GM19324 (cell line): ENCODE data around the gene SDF2.
A peak's percentile ranks its signal among the peaks of the same experiment; 100 is the strongest.
"Not testable (repeated sequence)": the region's sequence is repeated elsewhere in the genome, so short reads cannot be mapped to it uniquely, and the experiment has no call there.

Source experiments
- ATAC-seq: cut with Tn5 transposase; IDR thresholded peaks from one replicate; pipeline ENCODE4 v1.9.1; 2021; ENCODE audit warnings: mild to moderate bottlenecking, moderate library complexity; ENCODE audit not compliant: unreplicated experiment, low FRiP score

Gene SDF2

GRCh38 chr17:28635506-28635905 lies 26.2 kb downstream of the SDF2 start:
- ATAC-seq = no peak

GRCh38 chr17:28634206-28634865 lies 27.4 kb downstream of the SDF2 start:
- no peak for ATAC-seq

GRCh38 chr17:28626818-28627217 lies 34.9 kb downstream of the SDF2 start:
- no peak for ATAC-seq

- no peak for ATAC-seq
Measured at GRCh38 chr17:28624148-28624547, 37.6 kb downstream of the SDF2 start.

- no peak for ATAC-seq
Measured at GRCh38 chr17:28623696-28624095, 38.0 kb downstream of the SDF2 start.

GRCh38 chr17:28622186-28622585 lies 39.5 kb downstream of the SDF2 start:
- ATAC-seq = no peak

- ATAC-seq = no peak
Measured at GRCh38 chr17:28620010-28620409, 41.7 kb downstream of the SDF2 start.

GRCh38 chr17:28618464-28618863 lies 43.2 kb downstream of the SDF2 start:
- ATAC-seq = no peak

- ATAC-seq = no peak
Measured at GRCh38 chr17:28616281-28616680, 45.4 kb downstream of the SDF2 start.

GRCh38 chr17:28615260-28615940 lies 46.3 kb downstream of the SDF2 start:
- no peak for ATAC-seq

- no peak for ATAC-seq
Measured at GRCh38 chr17:28613931-28614381, 47.8 kb downstream of the SDF2 start, which contains the start of gene RSKR. Gene RSKR (minus strand): TSS chr17:28614185. CDS start chr17:28614161, 24 bp downstream.

GRCh38 chr17:28612936-28613872 lies 48.5 kb downstream of the SDF2 start:
- ATAC-seq = no peak

- no peak for ATAC-seq
Measured at GRCh38 chr17:28612531-28612930, 49.2 kb downstream of the SDF2 start.

- ATAC-seq = no peak
Measured at GRCh38 chr17:28610376-28610775, 51.3 kb downstream of the SDF2 start.

- not testable (repeated sequence) for ATAC-seq
Measured at GRCh38 chr17:28604031-28604430, 57.7 kb downstream of the SDF2 start.

GRCh38 chr17:28599311-28600184 lies 62.2 kb downstream of the SDF2 start:
- peak; percentile 35 for ATAC-seq

GRCh38 chr17:28598799-28599310 lies 62.9 kb downstream of the SDF2 start, which contains the start of gene SPAG5:
Gene SPAG5 (minus strand): TSS chr17:28599025. CDS start chr17:28598946, 79 bp downstream.
- ATAC-seq = peak; percentile 87

GRCh38 chr17:28598389-28598788 lies 63.3 kb downstream of the SDF2 start:
- ATAC-seq = peak; percentile 4
